K562 (cell line): ENCODE data around the gene ASS1. TPM values are rescaled to one million over a fixed set of nuclear protein-coding genes. Genes with fewer than 3 reads are reported as not detected.

Source experiments
- GATAD2B ChIP-seq: fragments of 450-650 bp; IDR thresholded peaks from 2 replicates; pipeline ENCODE4 v1.6.1; 2017; ENCODE audit warnings: mild to moderate bottlenecking, borderline replicate concordance
- NR2C1 ChIP-seq, 2 experiments: fragments of 450-650 bp; IDR thresholded peaks; 2 replicates each; pipeline ENCODE4 v1.6.1; 2017; ENCODE audit warnings: mild to moderate bottlenecking in 2 of 2, antibody characterized with exemption in 1 of 2, inconsistent platforms in 1 of 2, missing compliant biosample characterization in 1 of 2, missing genetic modification characterization in 1 of 2
- PBX2 ChIP-seq, 2 experiments: IDR thresholded peaks in 1 of 2; conservative IDR thresholded peaks in 1 of 2; 2 replicates each; pipeline ENCODE4 v1.6.1; 2016; ENCODE audit warnings: low read depth in 2 of 2, mild to moderate bottlenecking in 1 of 2, missing compliant biosample characterization in 1 of 2, missing genetic modification characterization in 1 of 2, moderate library complexity in 1 of 2
- ZBTB26 ChIP-seq: fragments of 450-650 bp; formaldehyde crosslinking; IDR thresholded peaks from 2 replicates; pipeline ENCODE4 v1.4.0; 2022; ENCODE audit warnings: missing genetic modification characterization
- ZNF668 ChIP-seq: fragments of 250-450 bp; sonication (Bioruptor Pico); IDR thresholded peaks from 2 replicates; pipeline ENCODE4 v1.8.0; 2022; ENCODE audit warnings: mild to moderate bottlenecking, inconsistent platforms
- polyA plus RNA-seq, 8 experiments: library from polyadenylated mRNA; depleted of rRNA in 4 of 8; stranded (reverse) in 5 of 8; unstranded in 3 of 8; fragments of >200 nt; fragmentation: Nextera tagmentation in 2 of 8; fragmentation: Illumina TruSeq in 1 of 8; extraction: Ambion mirVana in 2 of 8; extraction: Trizol in 1 of 8; gene quantifications; 2 replicates each; pipeline versions ENCODE4 v1.2.1 to v1.2.3, GENCODE V29; 2011 to 2014; ENCODE audit warnings: inconsistent platforms in 1 of 8, missing spikeins in 1 of 8
- total RNA-seq, 7 experiments: library from RNA; depleted of rRNA in 6 of 7; stranded (reverse); fragments of >200 nt in 6 of 7; fragmentation: Illumina TruSeq in 2 of 7; extraction: Trizol in 2 of 7; gene quantifications; 2 replicates each; pipeline versions ENCODE4 v1.2.1 to v1.2.3, GENCODE V29; 2011 to 2021; ENCODE audit warnings: low replicate concordance in 1 of 7

The ASS1 gene
- total and polyA plus RNA-seq, 9 of the 15 experiments (the other 6 are each of a cell fraction or from before 2014, with no cell fraction given): 1.5 to 5.7 (median 3.7) TPM

DNA sequence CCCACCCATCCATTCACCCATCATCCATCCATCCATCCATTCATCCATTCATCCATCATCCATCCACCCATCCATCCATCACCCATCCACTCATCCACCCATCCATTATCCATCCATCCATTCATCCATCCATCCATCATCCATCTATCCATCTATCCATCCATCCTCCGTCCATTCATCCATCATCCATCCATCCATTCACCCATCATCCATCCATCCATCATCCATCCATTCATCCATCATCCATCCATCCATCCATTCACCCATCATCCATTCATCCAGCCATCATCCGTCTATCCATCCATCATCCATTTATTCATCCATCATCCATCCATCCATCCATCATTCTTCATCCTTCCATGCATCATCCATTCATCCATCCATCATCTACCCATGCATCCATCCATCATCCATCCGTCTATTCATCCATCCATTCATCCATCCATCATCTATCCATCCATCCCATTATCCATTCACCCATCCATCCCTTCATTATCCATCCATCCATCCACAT lies 10.1 kb downstream of the ASS1 start (continued):
- TF ChIP-seq ZBTB26 (CRISPR knock-in tag) (0 out of 2 replicates have a peak, but pooled peaks have one; percentile 62), ZNF668 (CRISPR knock-in tag) (no peak), PBX2 (CRISPR knock-in tag; IDR thresholded peaks at IDR 0.05; ENCODE audit: low read depth) (no peak), PBX2 (tag; conservative IDR thresholded peaks at IDR 0.05; ENCODE audit: low read depth) (peak; percentile 50), NR2C1 (IDR thresholded peaks at IDR 0.05) (no peak), NR2C1 (tag; IDR thresholded peaks at IDR 0.05) (no peak), GATAD2B (no peak)
